ENCODE measurements around the gene GPLD1.

DNA sequence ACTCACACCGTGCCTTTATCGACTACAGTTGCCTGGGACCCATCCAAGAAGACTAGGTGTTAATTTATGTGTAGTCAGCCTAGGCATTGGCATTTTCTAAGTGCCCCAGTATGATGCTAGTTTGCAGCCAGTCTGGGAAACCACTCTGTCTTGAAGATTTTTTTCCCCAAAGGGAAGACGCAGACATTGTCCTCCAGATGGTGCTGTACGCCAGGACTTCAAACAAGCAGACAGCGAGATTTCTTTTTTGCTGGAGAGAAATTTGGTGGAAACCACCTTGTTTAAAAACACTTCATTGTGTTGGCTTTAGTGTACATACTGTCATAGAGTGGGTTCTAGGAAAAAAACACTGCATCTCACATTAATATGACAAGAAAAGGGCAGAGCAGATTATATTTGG is 35.4 kb upstream of the GPLD1 start:
- no peak for TF ChIP-seq EZH2 (IDR thresholded peaks at IDR 0.05; ENCODE audit: low read length, missing control alignments)
- TF ChIP-seq, protein P1, sequence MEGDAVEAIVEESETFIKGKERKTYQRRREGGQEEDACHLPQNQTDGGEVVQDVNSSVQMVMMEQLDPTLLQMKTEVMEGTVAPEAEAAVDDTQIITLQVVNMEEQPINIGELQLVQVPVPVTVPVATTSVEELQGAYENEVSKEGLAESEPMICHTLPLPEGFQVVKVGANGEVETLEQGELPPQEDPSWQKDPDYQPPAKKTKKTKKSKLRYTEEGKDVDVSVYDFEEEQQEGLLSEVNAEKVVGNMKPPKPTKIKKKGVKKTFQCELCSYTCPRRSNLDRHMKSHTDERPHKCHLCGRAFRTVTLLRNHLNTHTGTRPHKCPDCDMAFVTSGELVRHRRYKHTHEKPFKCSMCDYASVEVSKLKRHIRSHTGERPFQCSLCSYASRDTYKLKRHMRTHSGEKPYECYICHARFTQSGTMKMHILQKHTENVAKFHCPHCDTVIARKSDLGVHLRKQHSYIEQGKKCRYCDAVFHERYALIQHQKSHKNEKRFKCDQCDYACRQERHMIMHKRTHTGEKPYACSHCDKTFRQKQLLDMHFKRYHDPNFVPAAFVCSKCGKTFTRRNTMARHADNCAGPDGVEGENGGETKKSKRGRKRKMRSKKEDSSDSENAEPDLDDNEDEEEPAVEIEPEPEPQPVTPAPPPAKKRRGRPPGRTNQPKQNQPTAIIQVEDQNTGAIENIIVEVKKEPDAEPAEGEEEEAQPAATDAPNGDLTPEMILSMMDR (conservative IDR thresholded peaks at IDR 0.05 in 1 of 2, IDR thresholded peaks at IDR 0.05 in 1 of 2; ENCODE audit: low read depth in 1 of 2, low read length in 2 of 2), result peak; percentile 42 to 64
